Choroid plexus epithelial cell (primary cell): Measurements from ENCODE around the gene PRPF6.

ENCODE experiments used
- DNase-seq: peaks from one replicate; pipeline ENCODE4 v3.0.0-alpha.2; 2010; ENCODE audit warnings: low read depth
- H3K4me3 ChIP-seq: 2 replicates; pipeline ENCODE4 v1.5.1; 2011; ENCODE audit warnings: low read depth, mild to moderate bottlenecking, control low read depth, low read length, moderate library complexity
- CTCF ChIP-seq: conservative IDR thresholded peaks from 2 replicates; pipeline ENCODE4 v1.5.1; 2011; ENCODE audit warnings: low read depth, mild to moderate bottlenecking, control low read depth, inconsistent platforms, low read length, moderate library complexity

PRPF6 gene

GRCh38 chr20:63980806-63981728 lies at the start of gene PRPF6:
Gene PRPF6, plus strand, starts transcription at chr20:63981132. Its CDS starts 114 bp downstream, at chr20:63981246.
- DNase-seq = peak; percentile 97
- H3K4me3 ChIP-seq = peak within 1 kb of the TSS; percentile 72
- TF ChIP-seq CTCF = peak; percentile 86

GRCh38 chr20:63931735-63932134 lies 49.2 kb upstream of the PRPF6 start:
- TF ChIP-seq CTCF = no peak
- no peak for DNase-seq
- H3K4me3 ChIP-seq = no peak overlapping the region

- H3K4me3 ChIP-seq = no peak overlapping the region
- no peak for TF ChIP-seq CTCF
- no peak for DNase-seq
These were observed 48.2 kb upstream of the PRPF6 start for GRCh38 chr20:63932606-63933160.

- TF ChIP-seq CTCF = no peak
- no peak overlapping the region for H3K4me3 ChIP-seq
- DNase-seq = no peak
These were observed 47.3 kb upstream of the PRPF6 start for GRCh38 chr20:63933646-63934045.

- peak; percentile 57 for TF ChIP-seq CTCF
- H3K4me3 ChIP-seq = no peak overlapping the region
- peak; percentile 19 for DNase-seq
These were observed 46.5 kb upstream of the PRPF6 start for GRCh38 chr20:63934271-63935068.

GRCh38 chr20:63935447-63935846 lies 45.5 kb upstream of the PRPF6 start:
- TF ChIP-seq CTCF = no peak
- DNase-seq = no peak
- H3K4me3 ChIP-seq = no peak overlapping the region
